SK-N-DZ (cell line): ENCODE data around the gene PTPRQ.
"Not testable (repeated sequence)": the region's sequence is repeated elsewhere in the genome, so short reads cannot be mapped to it uniquely, and the experiment has no call there.

Experiments used
- DNase-seq: peaks from one replicate; pipeline ENCODE4 v3.0.0-alpha.2; 2015; ENCODE audit warnings: low spot score

PTPRQ gene

DNA sequence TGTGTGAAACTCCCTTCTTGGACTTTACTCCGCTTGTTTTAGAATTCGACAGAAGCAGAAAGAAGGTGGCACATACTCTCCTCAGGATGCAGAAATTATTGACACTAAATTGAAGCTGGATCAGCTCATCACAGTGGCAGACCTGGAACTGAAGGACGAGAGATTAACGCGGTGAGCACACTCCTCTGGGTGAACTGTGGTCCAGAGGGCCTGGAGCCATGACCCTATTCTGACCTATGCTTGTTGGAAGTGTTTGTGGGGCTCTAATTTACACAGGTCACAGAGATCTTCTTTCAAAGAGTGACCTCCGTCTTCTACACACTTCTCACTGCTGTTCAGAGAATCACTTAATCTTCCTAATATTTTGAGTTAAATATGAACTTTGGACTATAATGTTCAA is 190.9 kb downstream of the PTPRQ start:
- DNase-seq = no peak

DNA sequence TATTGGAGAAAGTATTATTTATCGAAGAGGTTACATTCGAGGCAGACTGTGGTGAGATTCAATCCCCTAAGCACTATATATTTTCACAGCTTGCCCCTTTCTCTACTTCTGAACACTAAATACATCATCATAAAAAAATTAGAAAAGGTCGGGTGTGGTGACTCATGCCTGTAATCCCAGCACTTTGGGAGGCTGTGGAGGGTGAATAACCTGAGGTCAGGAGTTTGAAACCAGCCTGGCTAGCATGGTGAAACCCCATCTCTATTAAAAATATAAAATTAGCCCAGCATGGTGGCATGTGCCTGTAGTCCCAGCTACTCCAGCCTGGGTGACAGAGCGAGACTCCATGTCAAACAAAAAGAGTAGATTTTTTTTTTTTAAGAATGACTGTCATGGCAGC is 192.8 kb downstream of the PTPRQ start:
- no peak for DNase-seq

DNA sequence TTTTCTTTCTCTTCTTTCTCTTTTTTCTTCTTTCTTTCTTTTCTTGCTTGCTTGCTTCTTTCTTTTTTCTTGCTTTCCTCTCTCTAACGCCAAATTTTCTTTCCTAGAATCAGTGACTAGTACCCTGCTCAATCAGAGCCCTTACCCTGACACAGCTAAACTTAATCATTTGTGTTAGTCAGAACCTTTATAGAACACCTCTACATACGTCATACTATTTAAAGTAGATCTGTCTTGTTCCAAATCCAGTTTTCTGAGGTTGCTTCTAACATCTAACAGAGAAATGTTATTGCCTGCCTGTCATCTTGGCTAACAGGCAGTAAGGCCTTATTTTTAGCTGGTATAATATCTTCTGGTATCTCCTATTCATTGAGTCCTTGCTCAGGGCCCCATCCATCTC is 197.9 kb downstream of the PTPRQ start:
- no peak for DNase-seq

DNA sequence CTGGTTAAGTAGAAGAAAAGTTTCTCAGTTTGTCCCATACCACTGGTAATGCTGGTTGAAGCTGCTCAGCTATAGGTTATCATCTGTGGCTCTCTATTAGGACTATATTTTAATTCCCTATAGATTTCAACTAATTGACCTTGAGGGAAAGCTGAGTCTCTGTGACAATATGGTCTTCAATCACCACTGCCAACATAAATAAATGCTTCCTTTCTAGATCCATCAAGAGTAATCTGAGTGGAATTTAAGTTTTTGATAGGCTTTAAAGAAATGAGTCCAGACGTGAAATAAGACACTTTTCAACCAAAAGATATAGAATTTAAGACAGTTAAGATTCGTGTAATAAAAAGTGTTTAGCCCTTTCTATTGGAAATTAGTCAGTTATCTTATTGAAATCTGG is 199.9 kb downstream of the PTPRQ start:
- no peak for DNase-seq

DNA sequence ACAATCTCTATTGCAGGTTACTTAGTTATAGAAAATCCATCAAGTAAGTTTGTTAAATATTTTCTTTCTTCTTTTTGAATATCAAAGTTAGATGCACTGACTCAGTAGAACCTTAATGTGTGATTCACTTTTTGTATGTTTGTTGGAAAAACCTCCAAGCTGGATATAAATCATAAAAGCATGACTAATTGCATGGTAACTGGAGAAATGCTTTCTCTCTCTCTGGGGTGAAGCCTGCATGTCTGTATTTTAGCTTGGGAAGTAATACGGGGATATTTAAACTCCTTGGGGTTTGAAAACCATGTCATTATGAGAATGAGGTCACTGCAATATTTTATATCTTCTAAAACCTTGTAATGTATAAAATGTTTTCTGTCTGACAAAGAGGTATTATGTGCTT is 204.8 kb downstream of the PTPRQ start:
- DNase-seq = no peak

DNA sequence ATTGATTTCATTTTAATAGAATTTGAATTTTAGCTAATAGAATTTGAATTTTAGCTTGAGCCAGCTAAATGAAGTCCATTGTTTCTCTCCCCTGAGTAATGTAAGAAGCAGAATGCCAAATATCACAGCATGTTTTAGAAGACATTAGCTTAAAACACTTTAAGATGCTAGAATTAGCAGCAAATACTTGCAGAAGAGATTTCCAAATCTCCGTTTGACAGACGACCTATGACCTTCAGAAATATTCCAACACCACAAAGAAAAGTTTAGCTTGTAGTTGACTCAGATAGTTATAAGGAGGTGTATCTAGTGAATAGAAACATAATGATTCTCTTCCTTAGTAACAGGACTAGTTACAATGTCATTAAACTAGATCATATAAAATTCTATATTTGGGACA is 211.7 kb downstream of the PTPRQ start:
- no peak for DNase-seq

DNA sequence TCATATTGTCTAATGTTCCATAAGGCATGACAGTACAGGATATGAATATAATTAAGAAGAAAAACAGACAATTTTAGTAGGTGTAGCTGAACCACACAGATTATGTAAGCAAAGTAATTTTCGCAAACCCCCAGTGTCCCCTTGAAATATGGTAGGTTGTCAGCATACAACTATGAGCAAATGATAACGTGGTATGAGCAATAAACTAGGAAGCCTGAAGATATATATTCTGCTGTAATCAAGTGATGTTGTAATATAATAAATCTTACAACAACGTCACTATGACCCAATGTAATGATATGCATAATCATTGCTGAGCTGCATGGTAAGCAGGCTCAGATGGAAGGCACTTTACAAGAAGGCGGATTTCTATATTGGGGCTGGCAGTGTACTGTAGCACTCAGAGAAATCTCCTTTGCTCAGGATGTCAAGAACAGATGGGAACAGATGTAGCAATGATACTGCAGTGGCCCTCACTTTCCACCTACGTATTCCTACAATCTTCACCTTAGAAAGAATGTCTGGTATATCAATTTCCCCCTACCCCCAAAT is 215.6 kb downstream of the PTPRQ start:
- no peak for DNase-seq

DNA sequence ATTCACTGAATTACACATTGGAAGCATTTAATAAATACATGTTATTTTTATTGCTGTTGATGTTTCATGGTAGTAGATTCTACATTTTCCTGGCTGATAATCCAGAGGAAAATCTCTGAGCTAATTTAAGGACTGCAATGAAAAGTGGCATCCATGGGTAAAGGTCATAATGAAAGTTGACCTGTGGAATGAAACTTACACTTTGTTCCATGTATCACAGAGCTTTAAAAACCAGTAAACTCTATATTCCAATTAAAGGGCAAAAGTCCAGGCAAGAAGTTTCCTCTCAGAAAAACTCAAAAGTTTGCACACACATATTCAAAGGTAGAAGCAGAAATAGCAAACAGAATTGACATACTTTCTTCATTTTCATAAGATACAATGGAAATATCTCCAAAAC is 218.6 kb downstream of the PTPRQ start:
- no peak for DNase-seq

DNA sequence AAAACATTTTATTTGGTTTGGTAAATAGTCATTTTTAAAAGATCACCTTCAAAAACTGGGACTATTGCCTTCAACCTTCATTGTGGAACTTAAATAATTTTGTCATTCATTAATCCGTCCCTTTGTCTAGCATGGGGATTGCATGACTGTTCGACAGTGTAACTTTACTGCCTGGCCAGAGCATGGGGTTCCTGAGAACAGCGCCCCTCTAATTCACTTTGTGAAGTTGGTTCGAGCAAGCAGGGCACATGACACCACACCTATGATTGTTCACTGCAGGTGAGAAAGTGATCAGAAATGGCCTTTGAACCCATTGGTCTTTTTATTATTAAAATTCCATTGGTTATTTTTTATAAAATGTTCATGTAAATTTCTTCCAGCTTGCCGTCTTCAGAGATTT is 226.2 kb downstream of the PTPRQ start:
- DNase-seq = no peak

DNA sequence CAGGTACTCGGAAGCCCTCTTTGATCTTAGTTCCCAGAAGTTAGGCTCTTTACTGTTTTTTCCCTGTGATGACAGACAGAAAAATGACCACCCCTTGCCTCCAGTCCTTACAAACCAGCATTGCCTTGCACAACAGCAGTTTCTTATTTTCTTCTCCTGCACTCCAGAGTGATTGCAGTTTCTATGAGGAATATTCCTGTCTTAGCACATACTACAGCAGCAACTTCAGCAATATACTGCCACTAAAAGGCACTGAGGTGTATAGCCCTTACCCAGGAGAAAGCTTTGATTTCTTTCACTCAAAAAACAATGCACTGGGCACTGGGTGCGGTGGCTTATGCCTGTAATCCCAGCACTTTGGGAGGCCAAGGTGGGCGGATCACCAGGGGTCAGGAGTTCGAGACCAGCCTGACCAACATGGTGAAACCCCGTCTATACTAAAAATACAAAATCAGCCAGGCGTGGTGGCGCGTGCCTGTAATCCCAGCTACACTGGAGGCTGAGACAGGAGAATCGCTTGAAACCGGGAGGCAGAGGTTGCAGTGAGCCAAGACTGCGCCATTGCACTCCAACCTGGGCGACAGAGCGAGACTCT is 232.1 kb downstream of the PTPRQ start:
- DNase-seq = not testable (repeated sequence)

DNA sequence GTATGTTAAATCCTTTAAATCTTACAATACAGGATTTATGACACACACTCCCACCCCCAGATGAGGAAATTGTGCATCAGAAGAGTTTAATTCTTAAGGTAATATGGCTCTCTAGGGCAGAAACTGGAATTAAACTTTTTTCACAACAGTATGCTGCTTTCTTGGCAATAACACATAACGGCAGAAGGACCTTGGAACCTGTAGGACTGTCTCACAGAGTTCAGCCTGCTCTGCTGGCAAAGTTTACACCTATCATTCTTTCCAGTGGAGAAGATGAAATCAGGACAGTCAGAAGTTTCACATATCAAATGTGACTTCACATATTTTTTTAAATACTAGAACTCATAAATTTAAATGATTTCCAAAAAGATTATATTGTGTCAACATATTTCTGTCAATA is 232.8 kb downstream of the PTPRQ start:
- DNase-seq = no peak

DNA sequence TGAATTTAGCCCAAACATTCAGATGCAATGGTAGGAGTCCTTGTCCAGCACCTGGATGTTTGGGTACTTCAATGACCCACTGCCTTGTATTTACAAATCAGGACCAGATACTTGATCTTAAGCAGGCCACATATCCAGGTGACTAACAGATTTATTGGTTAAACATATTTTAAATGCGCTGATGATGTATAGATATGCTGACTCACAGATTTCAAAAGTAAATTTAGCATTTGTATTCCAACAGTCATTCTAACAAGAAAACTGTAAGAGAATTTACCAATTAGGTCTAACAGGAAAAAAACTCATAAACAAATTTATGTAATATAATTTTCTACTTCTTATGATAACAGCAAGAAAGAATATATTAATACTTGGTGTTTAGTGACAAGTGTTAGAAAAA is 234.0 kb downstream of the PTPRQ start:
- no peak for DNase-seq

DNA sequence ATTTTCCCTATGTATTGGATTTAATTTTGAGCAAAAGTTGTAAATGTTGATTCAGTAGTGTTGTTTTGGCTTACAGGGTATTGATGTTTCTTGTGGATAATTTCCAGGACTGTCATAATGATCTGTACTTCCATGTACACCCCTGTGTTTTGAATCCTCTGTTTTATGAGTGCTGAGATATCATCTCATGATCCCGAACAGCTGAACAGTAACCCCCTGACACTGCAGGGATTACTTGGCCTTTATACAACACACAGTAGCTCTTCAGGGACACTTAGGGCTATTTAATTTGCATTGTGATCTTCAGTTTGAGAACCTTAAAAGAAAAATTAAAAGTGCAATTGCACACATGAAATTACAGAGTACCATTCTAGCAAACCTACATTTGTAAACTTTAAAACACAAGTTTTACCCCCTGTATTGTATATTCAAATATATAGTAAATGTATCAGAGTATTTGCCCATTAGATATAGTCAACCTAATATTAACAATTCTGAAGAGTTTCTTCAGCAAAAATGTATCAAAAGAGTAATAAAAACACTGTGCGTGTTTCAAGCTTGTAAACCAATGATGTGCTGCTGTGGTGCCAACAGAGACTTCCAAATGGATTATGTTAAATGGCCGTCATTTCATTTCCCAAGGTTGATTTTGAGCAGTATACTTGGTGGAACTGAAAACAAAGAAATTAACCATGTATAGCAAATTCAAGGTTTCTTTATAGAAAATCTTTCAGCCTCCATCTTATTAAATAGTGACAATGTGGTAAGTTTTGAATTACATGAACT is 235.5 kb downstream of the PTPRQ start:
- no peak for DNase-seq

DNA sequence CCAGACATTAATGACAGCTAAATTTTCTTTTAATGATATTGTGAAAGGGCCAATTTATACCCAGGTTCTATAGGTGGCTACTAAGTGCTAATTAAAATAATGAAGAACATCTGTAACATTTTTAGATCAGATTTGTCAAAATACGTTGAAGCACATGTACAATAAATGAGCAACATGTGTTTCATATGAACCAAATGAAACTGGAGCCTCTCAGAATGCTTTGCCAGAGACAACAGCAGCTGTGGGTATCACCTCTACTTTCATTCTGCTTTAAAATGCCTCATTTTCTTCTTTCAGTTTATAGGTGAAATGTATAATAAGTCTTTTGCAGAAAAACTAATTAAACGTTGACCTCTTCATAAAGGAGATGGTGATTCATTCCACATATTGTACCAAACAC is 237.3 kb downstream of the PTPRQ start:
- no peak for DNase-seq

DNA sequence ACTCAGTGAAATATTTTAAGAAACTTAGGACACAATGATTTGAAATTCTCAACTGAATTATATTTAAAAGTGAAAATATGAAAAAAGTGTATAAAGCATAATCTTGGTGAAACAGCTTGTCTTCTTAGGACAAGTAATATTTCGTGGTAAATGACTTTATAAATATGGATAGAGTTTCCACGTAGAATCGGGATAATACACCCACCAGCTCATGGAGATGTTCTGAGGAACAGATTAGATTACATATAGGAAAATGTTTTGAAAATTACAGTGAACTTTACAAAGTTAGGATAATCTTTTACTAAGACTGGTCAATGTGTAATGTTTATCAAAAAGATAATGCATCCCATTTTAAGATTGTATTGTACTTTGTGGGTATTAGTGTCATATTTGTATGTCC is 237.8 kb downstream of the PTPRQ start:
- no peak for DNase-seq

DNA sequence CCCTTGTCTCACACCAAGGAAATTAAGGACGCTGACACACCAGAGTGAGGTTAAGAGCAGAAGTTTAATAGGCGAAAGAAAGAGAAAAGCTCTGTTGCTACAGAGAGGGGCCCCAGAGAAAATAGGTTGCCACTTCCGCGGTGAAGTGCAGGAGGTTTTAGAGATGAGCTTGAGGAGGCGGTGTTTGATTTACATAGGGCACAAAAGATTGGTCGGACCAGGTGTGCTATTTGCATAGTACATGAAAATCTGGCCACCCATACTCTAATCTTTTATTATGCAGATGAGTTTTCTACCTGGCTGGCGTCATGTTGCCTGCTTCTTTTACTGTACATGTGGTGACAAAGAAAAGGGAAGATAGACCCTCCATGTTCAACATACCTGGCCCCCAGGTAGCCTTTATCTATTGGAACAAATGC is 240.1 kb downstream of the PTPRQ start:
- no peak for DNase-seq

DNA sequence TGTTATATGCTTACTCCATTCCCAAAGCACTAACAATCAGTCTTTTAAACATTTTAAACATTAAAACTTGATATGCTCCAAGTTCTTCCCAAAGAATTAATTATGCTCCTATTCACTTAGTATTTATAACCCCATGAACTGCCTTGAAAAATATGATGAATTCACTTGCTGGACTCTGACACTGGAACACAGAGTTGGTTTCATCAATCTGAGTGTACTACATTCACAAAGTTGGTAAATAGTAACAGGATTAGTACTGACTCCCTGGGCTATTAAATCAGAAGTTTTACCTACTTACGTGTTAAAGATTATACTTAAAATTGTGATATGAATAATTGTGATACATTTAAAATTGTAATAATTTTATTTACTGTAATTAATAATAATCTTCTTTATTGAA is 246.1 kb downstream of the PTPRQ start:
- DNase-seq = no peak

DNA sequence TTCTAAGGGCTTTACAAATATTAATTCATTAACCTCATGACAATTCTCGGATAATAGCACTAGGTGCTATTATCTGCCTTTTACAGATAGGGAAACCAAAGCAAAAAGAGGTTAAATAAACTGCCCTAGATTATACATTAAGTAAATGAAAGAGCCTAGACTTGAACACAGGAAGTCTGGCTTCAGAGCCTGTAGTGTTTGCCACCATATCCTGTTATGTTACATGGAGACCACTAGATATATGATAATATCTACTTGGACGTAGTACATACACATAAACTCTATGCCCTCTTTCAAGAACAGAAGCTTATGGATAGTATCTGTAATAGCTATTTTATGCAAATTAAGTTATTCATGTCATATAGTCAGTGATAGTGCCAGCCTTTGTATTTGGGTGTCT is 246.5 kb downstream of the PTPRQ start:
- DNase-seq = no peak

DNA sequence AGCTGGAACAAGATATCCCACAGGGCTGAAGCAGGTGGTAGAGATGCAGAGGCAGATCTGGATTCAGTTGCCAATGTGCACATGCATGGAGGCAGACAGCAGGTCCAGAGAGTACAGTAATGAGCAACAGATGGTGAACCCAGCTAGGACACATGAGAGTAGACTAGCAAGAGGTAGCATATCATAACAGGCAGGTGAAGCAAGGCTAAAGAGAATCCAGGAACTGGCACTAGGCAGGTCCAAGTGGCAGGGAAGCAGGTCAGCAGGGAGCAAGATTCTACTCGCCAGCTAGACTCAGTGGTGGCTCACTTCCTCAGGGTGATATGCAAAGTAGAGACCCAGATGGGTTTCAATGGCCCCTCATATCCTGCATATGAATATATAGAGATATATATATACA is 248.1 kb downstream of the PTPRQ start:
- peak; percentile 59 for DNase-seq

DNA sequence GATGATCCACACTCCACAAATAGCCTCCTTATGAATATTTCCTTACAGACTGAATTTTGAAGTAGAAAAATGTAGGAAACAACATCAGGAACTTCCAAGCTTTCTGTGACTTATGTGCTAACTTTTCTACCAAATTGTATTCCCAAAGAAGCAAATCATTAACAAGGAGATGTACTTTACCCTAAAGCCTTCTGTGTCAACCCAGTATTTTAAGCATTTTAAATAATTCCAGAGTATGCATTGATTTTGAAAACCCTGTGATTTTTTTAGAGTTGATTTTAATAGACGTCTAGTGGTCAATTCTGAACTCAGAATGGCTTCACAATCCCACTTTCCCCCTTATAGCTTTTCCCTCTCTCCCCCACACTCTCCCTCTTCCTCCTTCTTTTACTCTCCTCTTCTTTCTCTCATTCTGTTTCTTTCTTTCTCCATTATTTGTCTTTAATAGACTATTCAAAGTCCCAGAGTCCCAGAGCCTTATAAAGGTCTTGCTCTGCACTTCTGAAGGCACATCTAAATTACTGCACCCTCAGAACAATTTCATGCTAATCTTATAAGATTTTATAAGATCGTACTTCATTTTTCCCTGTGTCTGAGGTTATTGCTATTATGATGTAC is 253.3 kb downstream of the PTPRQ start:
- DNase-seq = no peak

DNA sequence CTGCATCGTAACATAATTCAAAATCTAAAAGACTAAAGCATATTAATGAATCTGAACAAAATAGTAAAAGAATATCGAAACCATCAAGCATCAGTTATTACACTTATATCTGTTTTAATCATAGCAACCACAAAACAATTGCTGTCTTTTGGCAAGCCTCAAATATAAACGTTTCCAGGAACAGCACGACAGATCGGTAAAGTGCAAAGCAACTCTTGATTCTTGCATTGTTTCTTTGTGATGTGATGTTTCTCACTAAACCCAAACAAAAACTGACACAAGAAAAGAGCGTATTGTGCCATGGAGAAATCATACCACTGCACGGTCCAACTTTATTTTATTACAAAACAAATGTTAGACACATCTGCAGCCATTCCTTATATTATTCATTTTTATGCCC is 254.2 kb downstream of the PTPRQ start:
- DNase-seq = no peak

DNA sequence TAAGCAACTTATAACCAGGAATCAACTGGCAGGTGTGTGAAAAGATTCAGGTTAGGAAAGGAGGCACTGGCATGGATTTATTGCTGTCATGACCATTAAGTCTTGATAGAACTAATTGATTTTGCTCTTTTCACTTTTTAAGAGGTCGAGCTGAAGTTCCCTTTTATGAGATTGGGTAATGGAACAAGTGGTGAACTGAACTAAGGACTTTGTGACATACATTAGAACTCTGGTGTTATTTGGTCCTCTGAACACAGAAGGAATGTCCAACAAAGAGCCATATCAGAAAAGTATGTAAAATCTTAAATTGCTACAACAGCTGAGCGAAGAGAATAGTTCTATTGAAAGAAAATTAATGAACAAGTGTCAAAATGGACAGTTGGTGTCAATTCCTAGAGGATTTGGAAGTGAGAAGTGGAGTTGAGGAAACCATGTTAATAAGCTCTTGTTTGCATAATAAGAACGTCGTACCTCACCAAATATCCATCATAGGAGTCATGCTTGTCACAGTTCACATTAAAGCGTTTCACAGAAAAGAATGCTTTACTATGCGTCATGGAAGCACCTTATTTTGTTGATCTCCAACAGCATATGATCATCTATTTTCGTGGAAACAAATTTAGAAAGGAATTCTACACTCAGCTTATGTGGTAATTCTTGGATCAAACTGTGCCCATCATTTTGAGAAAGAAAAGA is 255.0 kb downstream of the PTPRQ start:
- DNase-seq = no peak
